HepG2 (cell line): ENCODE data around the gene KIAA1614.

Experiments used
- ASH2L ChIP-seq: fragments of 300-600, 200-600 bp; sonication (generic); IDR thresholded peaks from 2 replicates; pipeline ENCODE4 v1.7.0; 2017; ENCODE audit warnings: low read depth, mild to moderate bottlenecking, moderate library complexity, mixed read lengths, low read length; ENCODE audit not compliant: insufficient read length
- MAX ChIP-seq: IDR thresholded peaks from 2 replicates; pipeline ENCODE4 v1.6.1; 2012; ENCODE audit warnings: inconsistent platforms

- TF ChIP-seq ASH2L = no peak
- no peak for TF ChIP-seq MAX
These were observed 42.1 kb downstream of the KIAA1614 start for GRCh38 chr1:180954801-180955165.
